SU-DHL-6 (cell line): ENCODE measurements around the gene BEST1.

ENCODE experiments used
- EZH2phosphoT487 ChIP-seq: fragments of 200-600 bp; sonication (generic), shearing (Covaris generic); conservative IDR thresholded peaks from 2 replicates; pipeline ENCODE4 v1.6.1; 2018; ENCODE audit warnings: mild to moderate bottlenecking, antibody characterized with exemption, low read length, moderate library complexity, mixed read lengths
- TF ChIP-seq, protein P1 (sequence below): fragments of 200-600 bp; sonication (generic); IDR thresholded peaks from one replicate; pipeline ENCODE4 v1.5.1; 2017; ENCODE audit warnings: antibody characterized with exemption, mild to moderate bottlenecking, low read length, moderate library complexity; ENCODE audit not compliant: insufficient read depth, poor library complexity, severe bottlenecking

DNA sequence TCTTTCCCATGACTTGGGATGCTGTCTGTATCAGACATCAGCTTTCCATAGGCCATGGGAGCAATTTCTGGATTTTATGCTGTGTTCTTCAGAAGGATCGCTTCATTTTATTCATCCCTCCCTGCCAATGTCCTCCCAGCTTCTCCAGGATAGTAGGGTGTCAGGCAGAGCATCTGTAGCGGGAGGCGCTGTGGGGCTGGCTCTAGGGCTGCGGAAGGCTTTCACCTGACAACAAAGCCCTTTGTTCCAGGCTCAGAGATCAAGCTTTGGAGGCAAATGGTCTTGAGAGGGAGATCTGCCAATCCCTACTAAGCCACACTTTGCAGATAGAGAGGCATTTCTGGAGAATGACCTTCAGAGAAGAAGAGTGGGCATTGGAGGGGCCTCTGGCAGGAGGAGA lies 46.8 kb downstream of the BEST1 start:
- no peak for TF ChIP-seq EZH2phosphoT487
- TF ChIP-seq, protein P1, sequence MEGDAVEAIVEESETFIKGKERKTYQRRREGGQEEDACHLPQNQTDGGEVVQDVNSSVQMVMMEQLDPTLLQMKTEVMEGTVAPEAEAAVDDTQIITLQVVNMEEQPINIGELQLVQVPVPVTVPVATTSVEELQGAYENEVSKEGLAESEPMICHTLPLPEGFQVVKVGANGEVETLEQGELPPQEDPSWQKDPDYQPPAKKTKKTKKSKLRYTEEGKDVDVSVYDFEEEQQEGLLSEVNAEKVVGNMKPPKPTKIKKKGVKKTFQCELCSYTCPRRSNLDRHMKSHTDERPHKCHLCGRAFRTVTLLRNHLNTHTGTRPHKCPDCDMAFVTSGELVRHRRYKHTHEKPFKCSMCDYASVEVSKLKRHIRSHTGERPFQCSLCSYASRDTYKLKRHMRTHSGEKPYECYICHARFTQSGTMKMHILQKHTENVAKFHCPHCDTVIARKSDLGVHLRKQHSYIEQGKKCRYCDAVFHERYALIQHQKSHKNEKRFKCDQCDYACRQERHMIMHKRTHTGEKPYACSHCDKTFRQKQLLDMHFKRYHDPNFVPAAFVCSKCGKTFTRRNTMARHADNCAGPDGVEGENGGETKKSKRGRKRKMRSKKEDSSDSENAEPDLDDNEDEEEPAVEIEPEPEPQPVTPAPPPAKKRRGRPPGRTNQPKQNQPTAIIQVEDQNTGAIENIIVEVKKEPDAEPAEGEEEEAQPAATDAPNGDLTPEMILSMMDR: no peak
